Measurements from ENCODE around the gene XAF1.
"Not testable (repeated sequence)": the region's sequence is repeated elsewhere in the genome, so short reads cannot be mapped to it uniquely, and the experiment has no call there.

Gene XAF1

GRCh38 chr17:6761779-6762178 lies 5.9 kb downstream of the XAF1 start:
- Histone ChIP-seq H3K27me3 (replicated peaks in 2 of 5; ENCODE audit: control insufficient read depth in 4 of 5, insufficient read depth in 5 of 5, low read length in 4 of 5) (no peaks in the 10 kb centered on the region), H3K36me3 (ENCODE audit: control insufficient read depth in 4 of 4, insufficient read depth in 4 of 4, low read length in 3 of 4) (peaks cover 16 to 81% (median 41%) of the 10 kb centered on the region in 4 experiments), H3K27ac (ENCODE audit: insufficient read depth in 1 of 2, low read depth in 1 of 2, low read length in 2 of 2, poor library complexity in 1 of 2, severe bottlenecking in 2 of 2) (no peak overlapping the region), H3K4me1 (ENCODE audit: control extremely low read depth in 1 of 4, control insufficient read depth in 4 of 4, insufficient read depth in 4 of 4, low read length in 3 of 4) (peaks cover 0 to 15% (median 8%) of the 10 kb centered on the region in 4 experiments), H3K4me3 (ENCODE audit: control insufficient read depth in 1 of 7, extremely low read depth in 1 of 7, insufficient read depth in 4 of 7, low read depth in 2 of 7, low read length in 6 of 7) (no peak overlapping the region), H3K9me3 (ENCODE audit: control extremely low read depth in 1 of 5, control insufficient read depth in 4 of 5, insufficient read depth in 2 of 5, low read depth in 1 of 5, low read length in 4 of 5) (peaks cover 3 to 15% (median 8%) of the 10 kb centered on the region in 5 experiments)
- DNase-seq, result no peak
- CTCF ChIA-PET, result no interaction called here
- POLR2A ChIA-PET, result no interaction called here
- 100% methylated on average over 7 of the region's 8 CpGs for WGBS (ENCODE audit: insufficient coverage)

- no CpG with 5 or more reads among the region's 2 CpGs for WGBS (ENCODE audit: insufficient coverage)
- Histone ChIP-seq H3K9me3 (ENCODE audit: control extremely low read depth in 1 of 5, control insufficient read depth in 4 of 5, insufficient read depth in 2 of 5, low read depth in 1 of 5, low read length in 4 of 5) (peaks cover 15 to 60% (median 34%) of the 10 kb centered on the region in 5 experiments), H3K36me3 (ENCODE audit: control insufficient read depth in 4 of 4, insufficient read depth in 4 of 4, low read length in 3 of 4) (peaks cover 57 to 99% (median 71%) of the 10 kb centered on the region in 4 experiments), H3K27ac (ENCODE audit: insufficient read depth in 1 of 2, low read depth in 1 of 2, low read length in 2 of 2, poor library complexity in 1 of 2, severe bottlenecking in 2 of 2) (no peak overlapping the region), H3K4me3 (ENCODE audit: control insufficient read depth in 1 of 7, extremely low read depth in 1 of 7, insufficient read depth in 4 of 7, low read depth in 2 of 7, low read length in 6 of 7) (peak overlapping the region in 1 of 7 experiments; percentile 30), H3K4me1 (ENCODE audit: control extremely low read depth in 1 of 4, control insufficient read depth in 4 of 4, insufficient read depth in 4 of 4, low read length in 3 of 4) (no peaks in the 10 kb centered on the region), H3K27me3 (replicated peaks in 2 of 5; ENCODE audit: control insufficient read depth in 4 of 5, insufficient read depth in 5 of 5, low read length in 4 of 5) (no peaks in the 10 kb centered on the region)
- POLR2A ChIA-PET, result no interaction called here
- CTCF ChIA-PET, result interaction anchor here (0.7 kb wide), 1 partner anchor 62 kb away, joined by 3 read pairs; no protein-coding TSS in a partner anchor
- peak in 1 of 3 donors; percentile 10 for DNase-seq
Measured at GRCh38 chr17:6768447-6768846, 12.6 kb downstream of the XAF1 start.

- POLR2A ChIA-PET, result no interaction called here
- Histone ChIP-seq H3K4me3 (ENCODE audit: control insufficient read depth in 1 of 7, extremely low read depth in 1 of 7, insufficient read depth in 4 of 7, low read depth in 2 of 7, low read length in 6 of 7) (no peak overlapping the region), H3K36me3 (ENCODE audit: control insufficient read depth in 4 of 4, insufficient read depth in 4 of 4, low read length in 3 of 4) (peaks cover 42 to 78% (median 50%) of the 10 kb centered on the region in 4 experiments), H3K27ac (ENCODE audit: insufficient read depth in 1 of 2, low read depth in 1 of 2, low read length in 2 of 2, poor library complexity in 1 of 2, severe bottlenecking in 2 of 2) (no peak overlapping the region), H3K4me1 (ENCODE audit: control extremely low read depth in 1 of 4, control insufficient read depth in 4 of 4, insufficient read depth in 4 of 4, low read length in 3 of 4) (peaks cover 0 to 9% (median 4%) of the 10 kb centered on the region in 4 experiments), H3K27me3 (replicated peaks in 2 of 5; ENCODE audit: control insufficient read depth in 4 of 5, insufficient read depth in 5 of 5, low read length in 4 of 5) (peaks cover 3 to 25% (median 13%) of the 10 kb centered on the region in 5 experiments), H3K9me3 (ENCODE audit: control extremely low read depth in 1 of 5, control insufficient read depth in 4 of 5, insufficient read depth in 2 of 5, low read depth in 1 of 5, low read length in 4 of 5) (peaks cover 8 to 59% (median 39%) of the 10 kb centered on the region in 5 experiments)
- DNase-seq, result no peak
- no CpG with 5 or more reads among the region's 1 CpG for WGBS (ENCODE audit: insufficient coverage)
- CTCF ChIA-PET, result interaction anchor here (0.9 kb wide), 1 partner anchor 105 kb away, joined by 3 read pairs; no protein-coding TSS in a partner anchor
Measured at GRCh38 chr17:6772016-6772415, 16.2 kb downstream of the XAF1 start.

GRCh38 chr17:6774906-6775305 lies 19.1 kb downstream of the XAF1 start:
- Histone ChIP-seq H3K27me3 (replicated peaks in 2 of 5; ENCODE audit: control insufficient read depth in 4 of 5, insufficient read depth in 5 of 5, low read length in 4 of 5) (peaks cover 5 to 45% (median 15%) of the 10 kb centered on the region in 5 experiments), H3K9me3 (ENCODE audit: control extremely low read depth in 1 of 5, control insufficient read depth in 4 of 5, insufficient read depth in 2 of 5, low read depth in 1 of 5, low read length in 4 of 5) (peaks cover 3 to 33% (median 19%) of the 10 kb centered on the region in 5 experiments), H3K36me3 (ENCODE audit: control insufficient read depth in 4 of 4, insufficient read depth in 4 of 4, low read length in 3 of 4) (peaks cover 26 to 50% (median 30%) of the 10 kb centered on the region in 4 experiments)
- H3K4me3 ChIP-seq (ENCODE audit: control insufficient read depth in 1 of 7, extremely low read depth in 1 of 7, insufficient read depth in 4 of 7, low read depth in 2 of 7, low read length in 6 of 7); H3K27ac ChIP-seq (ENCODE audit: insufficient read depth in 1 of 2, low read depth in 1 of 2, low read length in 2 of 2, poor library complexity in 1 of 2, severe bottlenecking in 2 of 2); POLR2A ChIA-PET; DNase-seq; H3K4me1 ChIP-seq (ENCODE audit: control extremely low read depth in 1 of 4, control insufficient read depth in 4 of 4, insufficient read depth in 4 of 4, low read length in 3 of 4): not testable (repeated sequence)
- 94% methylated on average over 5 of the region's 8 CpGs for WGBS (ENCODE audit: insufficient coverage)
- CTCF ChIA-PET, result interaction anchor here (0.7 kb wide), 1 partner anchor 118 kb away, joined by 3 read pairs; no protein-coding TSS in a partner anchor

- Histone ChIP-seq H3K4me1 (ENCODE audit: control extremely low read depth in 1 of 4, control insufficient read depth in 4 of 4, insufficient read depth in 4 of 4, low read length in 3 of 4) (peaks cover 0 to 15% (median 10%) of the 10 kb centered on the region in 4 experiments), H3K4me3 (ENCODE audit: control insufficient read depth in 1 of 7, extremely low read depth in 1 of 7, insufficient read depth in 4 of 7, low read depth in 2 of 7, low read length in 6 of 7) (peak within 1 kb of the TSS in 4 of 7 experiments; percentile 2 to 46 (median 20)), H3K9me3 (ENCODE audit: control extremely low read depth in 1 of 5, control insufficient read depth in 4 of 5, insufficient read depth in 2 of 5, low read depth in 1 of 5, low read length in 4 of 5) (peaks cover 3 to 29% (median 19%) of the 10 kb centered on the region in 5 experiments), H3K27ac (ENCODE audit: insufficient read depth in 1 of 2, low read depth in 1 of 2, low read length in 2 of 2, poor library complexity in 1 of 2, severe bottlenecking in 2 of 2) (no peak within 1 kb of the TSS), H3K27me3 (replicated peaks in 2 of 5; ENCODE audit: control insufficient read depth in 4 of 5, insufficient read depth in 5 of 5, low read length in 4 of 5) (peaks cover 5 to 46% (median 17%) of the 10 kb centered on the region in 5 experiments), H3K36me3 (ENCODE audit: control insufficient read depth in 4 of 4, insufficient read depth in 4 of 4, low read length in 3 of 4) (peaks cover 17 to 39% (median 21%) of the 10 kb centered on the region in 4 experiments)
- ChIA-PET CTCF (no interaction called here), POLR2A (no interaction called here)
- WGBS (ENCODE audit: insufficient coverage), result 4% methylated on average over 42 of the region's 49 CpGs
- DNase-seq, result peak in 1 of 3 donors; percentile 45
Measured at GRCh38 chr17:6775871-6776405, 20.1 kb downstream of the XAF1 start, which contains the start of gene FBXO39. TSS of gene FBXO39 (plus strand) at chr17:6776215. CDS start at chr17:6779869, 3,654 bp downstream.

- Histone ChIP-seq H3K27me3 (replicated peaks in 2 of 5; ENCODE audit: control insufficient read depth in 4 of 5, insufficient read depth in 5 of 5, low read length in 4 of 5) (peaks cover 5 to 73% (median 17%) of the 10 kb centered on the region in 5 experiments), H3K4me3 (ENCODE audit: control insufficient read depth in 1 of 7, extremely low read depth in 1 of 7, insufficient read depth in 4 of 7, low read depth in 2 of 7, low read length in 6 of 7) (no peak overlapping the region), H3K9me3 (ENCODE audit: control extremely low read depth in 1 of 5, control insufficient read depth in 4 of 5, insufficient read depth in 2 of 5, low read depth in 1 of 5, low read length in 4 of 5) (peaks cover 0 to 9% (median 8%) of the 10 kb centered on the region in 5 experiments), H3K27ac (ENCODE audit: insufficient read depth in 1 of 2, low read depth in 1 of 2, low read length in 2 of 2, poor library complexity in 1 of 2, severe bottlenecking in 2 of 2) (no peak overlapping the region), H3K4me1 (ENCODE audit: control extremely low read depth in 1 of 4, control insufficient read depth in 4 of 4, insufficient read depth in 4 of 4, low read length in 3 of 4) (peaks cover 0 to 21% (median 14%) of the 10 kb centered on the region in 4 experiments), H3K36me3 (ENCODE audit: control insufficient read depth in 4 of 4, insufficient read depth in 4 of 4, low read length in 3 of 4) (peaks cover 0 to 4% (median 0%) of the 10 kb centered on the region in 4 experiments)
- no peak for DNase-seq
- WGBS (ENCODE audit: insufficient coverage), result 72% methylated on average over 2 of the region's 2 CpGs
- CTCF ChIA-PET, result interaction anchor here (1.3 to 2.3 kb wide), 3 partner anchors 11 to 354 kb away, joined by 3 to 6 read pairs (median 4); no protein-coding TSS in a partner anchor
- POLR2A ChIA-PET, result interaction anchor here (0.6 kb wide), 1 partner anchor 22 kb away, joined by 3 read pairs; no protein-coding TSS in a partner anchor
Measured at GRCh38 chr17:6779411-6779810, 23.6 kb downstream of the XAF1 start.

GRCh38 chr17:6780001-6780400 lies 24.2 kb downstream of the XAF1 start:
- CTCF ChIA-PET, result interaction anchor here (0.7 to 2.3 kb wide), 5 partner anchors 10 to 1337 kb away, joined by 3 to 6 read pairs (median 3); no protein-coding TSS in a partner anchor
- DNase-seq, result no peak
- Histone ChIP-seq H3K36me3 (ENCODE audit: control insufficient read depth in 4 of 4, insufficient read depth in 4 of 4, low read length in 3 of 4) (no peaks in the 10 kb centered on the region), H3K4me3 (ENCODE audit: control insufficient read depth in 1 of 7, extremely low read depth in 1 of 7, insufficient read depth in 4 of 7, low read depth in 2 of 7, low read length in 6 of 7) (no peak overlapping the region), H3K27ac (ENCODE audit: insufficient read depth in 1 of 2, low read depth in 1 of 2, low read length in 2 of 2, poor library complexity in 1 of 2, severe bottlenecking in 2 of 2) (no peak overlapping the region), H3K4me1 (ENCODE audit: control extremely low read depth in 1 of 4, control insufficient read depth in 4 of 4, insufficient read depth in 4 of 4, low read length in 3 of 4) (peaks cover 0 to 21% (median 14%) of the 10 kb centered on the region in 4 experiments), H3K27me3 (replicated peaks in 2 of 5; ENCODE audit: control insufficient read depth in 4 of 5, insufficient read depth in 5 of 5, low read length in 4 of 5) (peaks cover 5 to 71% (median 17%) of the 10 kb centered on the region in 5 experiments), H3K9me3 (ENCODE audit: control extremely low read depth in 1 of 5, control insufficient read depth in 4 of 5, insufficient read depth in 2 of 5, low read depth in 1 of 5, low read length in 4 of 5) (peaks cover 0 to 4% (median 2%) of the 10 kb centered on the region in 5 experiments)
- POLR2A ChIA-PET, result no interaction called here
- WGBS (ENCODE audit: insufficient coverage), result 92% methylated on average over 7 of the region's 8 CpGs

Data from common myeloid progenitor, CD34-positive (primary cell).